HS-27A (cell line): ENCODE data around the gene ARHGEF18.
"Not testable (repeated sequence)": the region's sequence is repeated elsewhere in the genome, so short reads cannot be mapped to it uniquely, and the experiment has no call there.

ENCODE experiments used
- DNase-seq: peaks from one replicate; pipeline ENCODE4 v3.0.0-alpha.2; 2012; ENCODE audit warnings: low read depth, missing footprints

Gene ARHGEF18

DNA sequence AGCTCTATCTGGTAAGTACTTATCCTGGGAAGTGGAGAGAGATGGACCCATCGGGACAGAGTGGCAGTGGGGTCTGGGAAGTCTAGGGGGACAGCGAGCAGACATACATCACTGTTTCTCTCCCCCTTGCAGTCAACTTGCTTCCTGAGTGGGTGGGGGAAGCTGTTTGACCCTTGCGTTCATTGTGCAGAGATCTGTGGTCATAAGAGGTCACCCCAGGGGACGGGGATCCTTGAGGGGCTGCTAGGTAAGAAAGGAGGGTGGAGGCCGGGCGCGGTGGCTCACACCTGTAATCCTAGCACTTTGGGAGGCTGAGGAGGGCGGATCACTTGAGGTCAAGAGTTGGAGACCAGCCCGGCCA is 474 bp downstream of the ARHGEF18 start:
- DNase-seq: no peak

DNA sequence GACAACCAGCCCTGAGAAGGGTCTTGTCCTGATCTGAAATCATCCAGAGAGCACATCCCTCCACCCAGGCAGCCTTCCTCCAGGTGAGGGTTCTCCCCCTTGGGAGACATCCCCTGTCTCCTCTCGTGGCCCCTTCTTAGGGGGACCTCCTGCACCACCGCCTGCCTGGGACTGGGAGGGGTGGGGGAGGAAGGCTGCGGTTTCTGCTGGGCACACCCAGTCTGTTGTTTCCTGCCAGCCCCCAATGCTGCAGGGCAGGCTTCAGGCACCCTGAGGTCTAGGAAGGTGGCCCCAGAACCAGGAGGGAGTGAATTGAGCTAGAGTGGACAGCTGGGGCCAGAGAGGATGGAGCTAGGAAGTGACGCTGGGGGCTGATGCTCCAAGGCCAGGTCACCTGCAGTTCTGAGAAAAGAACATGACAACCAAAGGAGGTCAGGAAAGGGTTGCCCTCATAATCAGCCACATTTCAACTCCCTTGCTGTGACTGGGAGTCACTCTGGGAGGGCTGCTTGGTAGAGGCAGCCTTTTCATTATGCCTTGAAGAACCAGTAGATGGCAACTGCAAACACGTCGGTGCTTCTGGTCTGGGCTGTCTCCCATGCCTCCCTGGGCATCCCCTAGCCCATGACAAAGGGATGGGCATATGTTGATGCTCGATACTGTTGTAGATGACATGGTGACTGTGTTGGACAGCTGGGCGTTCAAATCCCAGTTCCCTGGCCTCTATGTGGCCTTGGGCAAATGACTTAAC is 1.4 kb downstream of the ARHGEF18 start:
- no peak for DNase-seq

DNA sequence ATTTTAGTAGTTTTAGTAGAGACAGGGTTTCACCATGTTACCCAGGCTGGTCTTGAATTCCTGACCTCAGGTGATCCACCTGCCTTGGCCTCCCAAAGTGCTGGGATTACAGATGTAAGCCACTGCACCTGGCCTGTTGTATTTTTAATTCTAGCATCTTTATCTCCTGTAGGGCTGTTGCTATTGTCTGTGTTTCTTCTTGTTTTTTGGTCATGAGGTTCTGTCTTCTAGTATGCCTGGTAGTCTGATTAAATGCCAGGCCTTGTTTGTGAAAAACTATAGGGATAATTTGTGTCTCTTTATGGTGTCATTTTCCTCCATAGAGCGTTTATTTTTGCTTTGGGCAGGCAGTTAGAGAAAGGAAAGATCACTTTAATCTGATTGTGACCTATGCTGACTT is 3.1 kb downstream of the ARHGEF18 start:
- no peak for DNase-seq

DNA sequence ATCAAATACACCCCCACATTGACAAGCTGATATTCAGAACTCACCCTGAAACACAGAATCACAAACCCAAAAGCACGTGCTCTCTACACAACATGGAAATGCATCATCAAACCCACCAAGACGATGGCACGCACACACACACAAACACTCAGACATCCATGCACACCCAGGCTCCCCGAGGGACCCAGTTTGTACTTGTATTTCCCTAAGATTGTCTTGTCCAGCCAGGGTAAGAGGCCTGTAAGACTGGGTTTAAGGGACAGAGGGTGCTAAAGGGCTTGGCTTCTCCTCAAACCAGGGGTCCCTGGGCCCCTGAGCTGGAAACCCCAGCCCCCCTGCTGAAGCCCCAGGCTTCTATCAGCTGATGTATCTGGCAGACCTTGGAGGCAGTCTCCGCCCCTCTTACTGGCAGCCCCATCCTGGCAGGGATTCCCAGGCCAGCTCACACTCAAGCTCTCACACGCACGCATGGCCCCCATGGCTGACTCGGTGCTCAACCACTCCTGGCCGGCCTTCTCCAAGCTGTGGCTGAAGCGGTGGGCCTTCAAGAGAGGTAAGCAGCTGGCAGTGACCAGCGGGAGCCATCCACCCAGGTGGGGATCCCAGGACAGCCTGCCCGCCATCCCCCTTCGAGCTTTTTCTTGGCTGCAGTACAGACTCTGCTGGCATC is 6.5 kb downstream of the ARHGEF18 start:
- no peak for DNase-seq

DNA sequence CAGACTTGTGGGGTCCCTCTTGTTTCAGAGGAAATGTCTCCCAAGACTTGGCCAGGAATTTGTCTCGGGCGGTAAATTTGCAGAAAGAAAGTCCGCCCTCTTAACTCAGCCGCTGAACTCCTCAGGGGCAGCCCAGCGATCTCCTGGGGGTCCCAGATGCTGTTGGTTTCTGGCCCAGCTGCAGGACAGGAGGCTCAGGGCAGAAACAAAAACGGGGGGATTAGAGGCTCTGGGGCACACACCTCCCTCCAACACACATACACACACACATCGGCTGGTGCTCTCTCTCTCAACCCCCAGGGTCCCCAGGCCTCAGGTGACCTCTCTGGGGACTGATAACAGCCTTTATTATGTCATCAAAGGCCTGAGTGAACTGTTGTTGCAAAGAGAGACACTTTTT is 7.1 kb downstream of the ARHGEF18 start:
- DNase-seq: no peak

DNA sequence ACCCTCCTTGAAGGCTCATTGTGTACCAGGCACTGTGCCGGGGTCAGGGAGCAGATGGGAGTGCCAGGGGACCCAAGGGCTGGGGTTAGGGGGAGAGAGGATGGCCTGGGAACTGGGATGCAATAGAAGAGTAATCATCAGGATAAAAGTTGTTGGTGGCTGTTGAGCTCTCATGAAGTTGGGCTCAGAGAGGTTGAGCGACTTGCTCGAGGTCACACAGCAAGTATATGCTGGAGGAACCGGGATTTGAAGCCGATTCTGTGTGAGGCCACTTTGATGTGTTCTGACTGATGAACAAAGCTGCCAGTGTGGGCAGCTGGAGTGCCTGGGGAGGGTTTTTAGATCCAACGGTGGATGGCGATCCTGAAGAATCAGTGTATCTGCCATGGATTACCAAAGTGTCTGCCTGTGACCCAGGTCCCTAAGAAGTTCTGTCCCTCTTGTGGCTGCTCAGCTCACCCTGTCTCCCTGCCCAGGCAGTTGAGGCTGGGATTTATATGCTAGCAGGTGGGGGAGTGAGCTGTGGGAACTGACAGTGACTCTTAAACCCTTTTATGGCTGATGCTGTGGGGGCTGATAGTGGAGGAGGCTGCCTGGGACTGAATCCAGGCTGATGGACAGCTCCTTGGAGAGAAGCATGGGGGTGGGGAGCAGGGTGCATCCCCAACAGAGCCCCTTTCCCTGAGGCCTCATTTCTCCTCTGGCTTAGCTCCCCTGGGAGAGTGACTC is 8.3 kb downstream of the ARHGEF18 start:
- no peak for DNase-seq

DNA sequence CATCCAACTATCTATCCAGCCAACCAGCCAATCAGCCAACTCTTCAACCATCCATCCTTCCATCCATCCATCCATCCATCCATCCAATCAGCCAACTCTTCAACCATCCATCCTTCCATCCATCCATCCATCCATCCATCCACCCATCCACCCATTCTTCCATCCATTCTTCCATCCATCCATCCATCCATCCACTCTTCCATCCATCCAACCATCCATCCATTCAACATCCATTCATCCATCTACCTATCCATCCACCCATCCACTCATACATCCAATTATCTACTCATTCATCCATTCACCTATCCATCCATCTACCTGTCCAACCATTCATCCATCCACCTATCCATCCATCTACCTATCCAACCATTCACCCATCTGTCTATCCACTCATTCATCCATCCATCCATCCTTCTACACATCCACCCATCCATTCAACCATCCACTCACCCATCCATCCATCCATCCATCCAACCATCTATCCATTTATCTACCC is 9.4 kb downstream of the ARHGEF18 start:
- no peak for DNase-seq

DNA sequence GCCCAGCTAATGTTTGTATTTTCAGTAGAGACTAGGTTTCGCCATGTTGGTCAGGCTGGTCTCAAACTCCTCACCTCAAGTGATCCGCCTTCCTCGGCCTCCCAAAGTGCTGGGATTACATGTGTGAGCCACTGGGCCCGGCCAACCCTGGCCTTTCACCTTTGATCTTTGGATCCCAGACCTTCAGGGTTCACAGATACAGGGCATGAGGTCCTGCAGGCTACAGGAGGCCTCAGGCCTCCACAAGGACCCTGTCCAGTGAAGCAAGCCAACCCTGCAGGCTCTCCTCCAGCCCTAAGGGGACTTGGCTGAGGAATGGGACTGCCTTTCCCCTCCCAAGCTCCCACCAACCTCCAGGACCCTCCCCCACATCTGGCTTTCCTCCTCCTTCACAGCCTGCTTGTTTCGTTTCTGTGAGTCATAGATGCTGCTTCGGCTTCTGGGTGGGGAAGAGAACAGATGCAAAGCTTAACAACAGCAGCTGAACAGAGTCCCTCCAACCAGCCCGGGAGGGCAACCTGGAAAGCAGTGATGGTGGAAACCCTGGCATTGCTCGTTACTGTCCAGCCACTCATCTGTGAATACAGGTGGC is 11.8 kb downstream of the ARHGEF18 start:
- no peak for DNase-seq

DNA sequence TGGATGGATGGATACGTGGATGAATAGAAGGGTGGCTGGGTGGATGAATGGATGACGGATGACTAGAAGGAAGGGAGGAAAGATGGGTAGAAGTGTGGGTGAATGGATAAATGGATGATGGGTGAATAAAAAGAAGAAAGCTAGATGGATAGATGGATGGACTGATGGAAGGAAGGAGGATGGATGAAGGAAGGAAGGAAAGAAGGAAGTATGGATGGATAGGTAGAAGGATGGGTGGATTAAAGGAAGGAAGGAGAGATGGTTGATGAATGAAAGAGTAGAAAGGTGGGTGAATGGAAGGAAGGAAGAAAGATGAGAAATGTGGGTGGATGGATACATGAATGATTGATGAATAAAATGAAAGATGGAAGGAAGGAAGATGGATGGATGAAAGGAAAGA is 14.5 kb downstream of the ARHGEF18 start:
- DNase-seq: no peak

DNA sequence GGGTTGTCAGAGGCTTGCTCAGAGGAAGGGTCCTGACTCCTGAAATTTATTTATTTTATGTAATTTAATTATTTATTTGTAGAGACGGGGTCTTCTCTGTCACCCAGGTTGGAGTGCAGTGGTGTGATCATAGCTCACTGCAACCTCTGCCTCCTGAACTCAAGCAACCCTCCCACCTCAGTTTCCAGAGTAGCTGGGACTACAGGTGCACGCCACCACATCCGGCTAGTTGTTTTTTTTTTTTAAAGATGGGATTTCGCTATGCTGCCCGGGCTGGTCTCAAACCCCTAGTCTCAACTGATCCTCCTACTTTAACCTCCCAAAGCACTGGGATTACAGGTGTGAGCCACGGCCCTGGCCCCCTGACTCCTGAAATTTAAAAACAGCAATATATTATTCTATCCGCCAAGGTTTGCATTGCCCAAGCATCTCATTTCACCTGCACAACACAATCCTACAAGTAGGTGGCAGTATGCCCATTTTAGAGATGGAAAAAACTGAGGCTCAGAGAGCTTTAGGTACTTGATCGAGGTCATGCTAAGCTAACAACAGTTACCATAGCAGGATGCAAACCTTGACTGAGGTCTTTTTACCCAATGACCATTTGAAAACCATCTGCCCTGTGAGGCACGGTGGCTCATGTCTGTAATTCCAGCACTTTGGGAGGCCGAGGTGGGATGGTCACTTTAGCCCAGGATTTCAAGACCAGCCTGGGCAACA is 18.1 kb downstream of the ARHGEF18 start:
- DNase-seq: no peak

DNA sequence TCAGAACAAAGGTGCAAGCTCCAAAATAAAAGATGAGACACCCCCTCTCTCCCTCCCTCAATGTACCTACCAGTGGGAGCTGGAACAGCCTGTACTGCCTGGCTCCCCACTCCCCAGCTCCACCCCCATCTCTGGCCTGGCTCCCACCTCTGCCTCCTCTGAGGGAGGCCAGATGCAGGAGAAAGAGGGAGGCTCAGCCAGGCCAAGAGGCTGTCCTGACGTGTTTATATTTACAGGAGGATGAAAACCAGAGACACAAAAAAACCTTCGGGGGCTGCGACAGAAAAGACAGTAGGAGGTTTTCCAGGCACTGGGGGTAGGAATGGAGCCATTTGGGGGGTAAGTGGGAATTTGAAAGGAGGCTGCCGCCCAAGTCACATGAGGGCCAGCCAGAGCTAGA is 19.7 kb downstream of the ARHGEF18 start:
- DNase-seq: no peak

DNA sequence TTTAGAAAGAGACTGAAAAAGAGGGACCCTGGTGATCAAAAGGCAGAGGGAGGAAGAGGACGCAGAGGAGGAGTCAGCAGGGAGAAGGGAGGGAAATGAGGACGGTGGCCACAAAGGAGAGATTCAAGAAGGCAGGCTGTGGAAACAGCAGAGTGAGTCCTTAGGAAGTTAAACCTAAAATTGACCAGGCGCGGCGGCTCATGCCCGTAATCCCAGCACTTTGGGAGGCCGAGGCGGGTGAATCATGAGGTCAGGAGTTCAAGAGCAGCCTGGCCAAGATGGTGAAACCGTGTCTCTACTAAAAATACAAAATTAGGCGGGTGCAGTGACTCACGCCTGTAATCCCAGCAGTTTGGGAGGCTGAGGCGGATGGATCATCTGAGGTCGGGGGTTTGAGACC is 20.1 kb downstream of the ARHGEF18 start:
- DNase-seq: not testable (repeated sequence)

DNA sequence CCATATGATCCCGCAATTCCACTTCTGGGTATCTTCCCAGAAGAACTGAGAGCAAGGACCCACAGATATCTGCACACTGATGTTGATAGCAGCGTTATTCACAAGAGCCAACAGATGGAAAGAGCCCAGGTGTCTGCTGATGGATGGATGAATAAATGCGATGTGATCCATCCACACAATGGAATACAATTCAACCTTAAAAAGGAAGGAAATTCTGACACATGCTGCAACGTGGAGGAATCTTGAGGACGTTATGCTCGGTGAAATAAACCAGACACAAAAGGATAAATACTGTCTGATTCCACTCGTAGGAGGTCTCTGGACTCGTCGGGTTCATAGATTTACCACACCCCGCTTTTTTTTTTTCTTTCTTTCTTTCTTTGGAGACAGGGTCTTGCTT is 21.8 kb downstream of the ARHGEF18 start:
- DNase-seq: no peak

DNA sequence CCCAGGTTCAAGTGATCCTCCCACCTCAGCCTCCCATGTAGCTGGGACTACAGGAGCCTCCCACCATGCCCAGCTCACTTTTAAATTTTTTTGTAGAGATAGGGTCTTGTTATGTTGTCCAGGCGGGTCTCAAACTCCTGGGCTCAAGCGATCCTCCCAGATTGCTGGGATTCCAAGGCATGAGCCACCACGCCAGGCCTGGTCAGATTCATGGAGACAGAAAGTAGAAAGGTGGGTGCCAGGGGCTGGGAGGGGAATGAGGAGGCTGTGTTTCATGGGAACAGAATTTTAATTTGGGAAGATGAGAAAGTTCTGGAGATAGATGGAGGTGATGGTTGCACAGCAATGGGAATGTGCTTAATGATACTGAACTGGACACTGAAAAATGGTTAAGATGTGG is 22.3 kb downstream of the ARHGEF18 start:
- DNase-seq: no peak

DNA sequence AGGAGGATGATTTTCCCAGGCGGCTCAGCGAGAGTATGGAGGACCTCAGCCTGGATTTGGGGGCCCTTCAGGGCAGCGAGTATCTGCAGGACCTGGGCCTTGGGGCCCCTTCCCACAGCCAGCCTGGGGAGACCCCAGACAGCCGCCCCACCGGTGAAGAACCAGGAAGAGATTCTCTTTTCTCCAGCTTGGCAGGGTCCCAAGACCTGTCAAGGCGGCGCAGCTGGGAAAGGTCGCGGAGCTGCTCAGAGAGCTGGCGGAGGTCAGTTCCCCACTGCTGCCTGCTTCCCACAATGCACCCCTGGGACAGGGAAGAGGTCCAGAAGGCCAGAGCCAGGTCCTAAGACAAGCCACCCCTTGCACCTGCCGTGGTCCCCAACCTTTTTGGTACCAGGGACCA is 24.1 kb downstream of the ARHGEF18 start:
- DNase-seq: no peak

DNA sequence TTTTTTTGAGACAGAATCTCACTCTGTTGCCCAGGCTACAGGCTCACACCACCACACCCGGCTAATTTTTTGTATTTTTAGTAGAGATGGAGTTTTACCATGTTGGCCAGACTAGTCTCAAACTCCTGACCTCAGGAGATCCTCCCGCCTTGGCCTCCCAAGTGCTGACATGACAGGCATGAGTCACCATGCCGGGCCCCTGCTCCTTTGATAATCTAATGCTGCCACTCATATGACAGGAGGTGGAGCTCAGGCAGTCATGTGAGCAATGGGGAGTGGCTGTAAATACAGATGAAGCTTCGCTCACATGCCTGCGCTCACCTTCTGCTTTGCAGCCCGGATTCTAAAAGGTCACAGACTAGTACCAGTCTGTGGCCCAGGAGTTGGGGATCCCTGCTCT is 25.1 kb downstream of the ARHGEF18 start:
- DNase-seq: no peak

DNA sequence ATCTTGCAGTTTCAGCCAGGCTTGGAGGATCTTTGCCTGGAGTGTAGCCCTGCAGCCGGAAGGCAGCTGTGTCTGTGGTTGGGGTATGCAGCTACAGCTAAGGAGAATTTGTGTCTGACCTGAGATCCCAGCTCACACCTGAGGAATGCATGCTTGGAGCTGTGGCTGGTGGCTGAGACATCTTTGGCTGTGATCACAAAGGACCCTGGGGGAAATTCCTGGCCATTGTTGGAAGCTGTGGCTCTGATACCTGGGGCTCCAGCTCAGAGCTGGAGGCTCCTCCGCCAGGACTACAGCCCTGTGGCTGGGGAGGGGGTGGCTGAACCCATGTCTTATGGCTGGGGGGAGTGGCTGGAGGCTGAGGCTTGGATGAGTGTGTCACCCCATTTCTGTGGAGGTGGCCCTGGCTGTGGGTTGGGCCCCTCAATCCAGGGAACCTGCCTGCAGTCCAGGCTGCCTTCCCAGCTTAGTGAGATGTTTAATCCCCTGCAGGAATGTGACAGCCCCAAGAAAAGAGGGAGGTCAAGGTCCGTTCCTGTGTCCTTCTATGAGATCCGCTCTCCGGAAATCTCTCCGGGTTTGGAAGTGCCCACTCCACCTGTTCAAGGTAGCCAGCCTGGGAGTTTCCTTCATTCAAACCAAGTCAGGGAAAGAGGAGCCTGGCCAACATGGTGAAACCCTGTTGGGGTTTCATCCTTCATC is 27.6 kb downstream of the ARHGEF18 start:
- no peak for DNase-seq

DNA sequence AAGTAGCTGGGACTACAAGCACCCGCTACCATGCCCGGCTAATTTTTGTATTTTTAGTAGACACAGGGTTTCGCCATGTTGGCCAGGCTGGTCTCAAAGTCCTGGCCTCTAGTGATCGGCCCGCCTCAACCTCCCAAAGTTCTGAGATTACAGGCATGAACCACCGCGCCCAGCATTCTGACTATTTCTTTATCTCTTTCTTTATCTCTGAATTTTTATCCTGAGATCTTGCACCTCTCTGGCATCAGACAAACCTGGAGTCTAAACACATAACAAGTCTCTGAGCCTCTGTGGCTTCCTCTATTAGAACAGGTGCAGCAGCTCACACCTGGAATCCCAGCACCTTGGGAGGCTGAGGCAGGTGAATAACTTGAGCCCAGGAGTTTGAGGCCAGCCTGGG is 28.5 kb downstream of the ARHGEF18 start:
- no peak for DNase-seq

DNA sequence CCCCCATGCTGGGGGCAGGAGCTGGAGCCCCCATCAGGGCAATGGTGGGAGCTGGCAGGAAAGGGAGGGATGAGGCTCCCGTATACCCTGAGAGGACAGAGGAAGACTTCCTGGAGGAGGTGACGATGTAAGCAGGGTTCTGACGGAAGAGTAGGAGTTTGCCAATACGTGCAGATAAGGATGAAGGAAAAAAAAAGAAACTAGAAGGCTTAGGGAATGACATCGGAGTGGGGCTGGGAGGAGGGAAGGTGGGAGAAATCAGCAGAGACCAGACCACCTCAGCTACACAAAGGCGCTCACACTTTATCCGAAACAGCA is 32.3 kb downstream of the ARHGEF18 start:
- no peak for DNase-seq

DNA sequence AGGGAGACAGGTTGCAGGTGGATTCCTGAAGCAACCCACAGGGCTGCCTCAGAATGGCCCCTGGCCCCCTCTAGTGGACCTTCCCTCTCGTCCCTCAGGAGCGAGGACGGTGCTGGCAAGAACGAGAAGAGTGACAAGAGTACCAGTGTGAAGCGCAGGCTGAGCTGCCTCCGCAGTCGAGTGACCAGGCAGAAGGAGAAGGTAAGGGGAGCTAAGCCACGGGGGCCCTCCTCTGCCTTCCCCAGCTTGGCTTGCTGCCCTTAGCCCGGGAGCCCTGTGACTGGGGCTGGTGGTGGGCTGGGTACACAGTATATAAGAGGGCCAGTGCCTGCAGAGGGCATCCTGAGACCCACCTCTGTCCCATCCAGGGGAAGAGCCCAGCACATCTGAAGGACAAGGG is 34.0 kb downstream of the ARHGEF18 start:
- DNase-seq: no peak

DNA sequence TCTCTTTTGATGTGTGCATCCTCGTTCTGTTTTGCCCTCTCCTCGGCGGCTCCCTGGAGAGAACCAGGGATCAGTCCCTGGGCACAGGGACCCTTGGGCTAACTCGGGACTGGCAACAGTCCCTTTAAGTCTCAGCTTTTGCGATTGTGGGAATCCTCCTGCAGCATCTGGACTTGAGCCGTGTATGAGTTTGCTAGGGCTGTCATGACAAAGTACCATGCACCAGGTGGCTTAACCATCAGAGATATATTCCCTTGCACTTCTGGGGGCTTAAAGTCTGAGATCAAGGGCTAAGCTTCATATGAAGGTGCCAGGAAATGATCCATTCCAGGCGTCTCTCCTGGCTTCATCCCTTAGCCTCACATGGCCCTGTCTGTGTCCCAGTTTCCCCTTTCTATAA is 34.5 kb downstream of the ARHGEF18 start:
- no peak for DNase-seq

DNA sequence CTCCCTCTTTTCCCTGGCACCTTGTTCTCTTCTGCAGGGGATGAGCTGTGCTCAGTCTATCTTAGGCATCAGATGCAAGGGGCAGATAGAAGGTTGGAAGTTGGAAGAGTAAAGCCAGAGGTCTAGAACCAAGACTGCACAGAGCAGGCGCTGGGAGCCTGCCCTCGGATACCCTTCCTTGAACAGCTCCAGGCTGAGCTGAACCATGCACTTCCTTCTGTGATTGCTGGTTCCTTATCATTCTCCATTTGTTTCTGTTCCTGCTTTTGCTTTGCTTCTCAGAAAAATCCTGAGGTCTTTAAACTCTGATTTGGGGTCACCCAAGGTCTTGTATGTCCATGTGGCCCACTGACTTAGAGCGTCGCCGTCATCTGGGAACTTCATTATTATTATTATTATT is 36.3 kb downstream of the ARHGEF18 start:
- DNase-seq: no peak
